GM12878 (cell line): Measurements from ENCODE around the gene AXDND1. TPM values are rescaled to one million over a fixed set of nuclear protein-coding genes. Genes with fewer than 3 reads are reported as not detected.

Source experiments
- ATAC-seq: fragments of 200-7000 bp; cut with Tn5 transposase; 3 replicates; pipeline ENCODE4 v1.9.1; 2020; ENCODE audit warnings: mild to moderate bottlenecking, moderate library complexity
- BruUV-seq: library from RNA; stranded (reverse); fragments of 400-500 nt; replicated peaks from 2 replicates; lab custom pipeline; 2021; lab: Mats Ljungman, UMichigan
- CTCF ChIA-PET: fragments of 300-600 bp; sonication (Branson Sonifier 250); formaldehyde crosslinking; extraction: SDS; loops from one replicate; lab custom pipeline; 2021; ENCODE audit warnings: inconsistent platforms; lab: Yijun Ruan, JAX
- POLR2A ChIA-PET: fragments of 350-600 bp; formaldehyde crosslinking; extraction: SDS; loops from one replicate; lab custom pipeline; 2021; ENCODE audit warnings: inconsistent platforms; lab: Charles Lee
- RAD21 ChIA-PET: fragments of 300-600 bp; sonication (Branson Sonifier 250); formaldehyde crosslinking; loops from one replicate; lab custom pipeline; 2023; ENCODE audit warnings: antibody characterized with exemption; ENCODE audit not compliant: unreplicated experiment; lab: Charles Lee
- SMC1A ChIA-PET: fragments of 300-600 bp; sonication (Branson Sonifier 250); formaldehyde crosslinking; loops from one replicate; lab custom pipeline; 2023; ENCODE audit not compliant: unreplicated experiment, uncharacterized antibody; lab: Charles Lee
- DNase-seq: peaks from one replicate; pipeline ENCODE4 v3.0.0-alpha.2; 2011; ENCODE audit warnings: low read depth, low spot score
- FAIRE-seq: peaks from 3 replicates; lab custom pipeline; 2011; peaks lifted over from hg19 to GRCh38; lab: Jason Lieb, UNC
- H2AFZ ChIP-seq: 2 replicates; pipeline ENCODE4 v1.6.0; 2011; ENCODE audit warnings: low read depth, low read length, control low read depth; ENCODE audit not compliant: control insufficient read depth
- H3K27ac ChIP-seq: 2 replicates; pipeline ENCODE4 v1.5.1; 2011; ENCODE audit warnings: control low read depth; ENCODE audit not compliant: control insufficient read depth, insufficient read depth
- H3K27me3 ChIP-seq, 2 experiments: replicated peaks in 1 of 2; 2 replicates each; pipeline versions ENCODE4 v1.6.0 to v1.6.1; 2011; ENCODE audit warnings: low read length in 1 of 2; ENCODE audit not compliant: control insufficient read depth in 2 of 2, insufficient read depth in 2 of 2
- H3K36me3 ChIP-seq, 2 experiments: 2 replicates each; pipeline ENCODE4 v1.5.1; 2011; ENCODE audit warnings: low read length in 1 of 2; ENCODE audit not compliant: control insufficient read depth in 2 of 2, insufficient read depth in 2 of 2
- H3K4me1 ChIP-seq: 2 replicates; pipeline ENCODE4 v1.6.1; 2011; ENCODE audit warnings: mild to moderate bottlenecking, low read length, moderate library complexity, mixed read lengths; ENCODE audit not compliant: control insufficient read depth, insufficient read depth
- H3K4me2 ChIP-seq: 2 replicates; pipeline ENCODE4 v1.6.0; 2011; ENCODE audit warnings: control low read depth; ENCODE audit not compliant: control insufficient read depth, insufficient read depth
- H3K4me3 ChIP-seq: fragments of 200-600 bp; sonication (generic); 2 replicates; pipeline ENCODE4 v1.5.1; 2016
- H3K79me2 ChIP-seq: 2 replicates; pipeline ENCODE4 v1.6.0; 2011; ENCODE audit warnings: low read length; ENCODE audit not compliant: control insufficient read depth, insufficient read depth
- H3K9ac ChIP-seq: 2 replicates; pipeline ENCODE4 v1.8.0; 2011; ENCODE audit warnings: low read length, control low read depth, mixed read lengths; ENCODE audit not compliant: control insufficient read depth, insufficient read depth
- H3K9me3 ChIP-seq: replicated peaks from 3 replicates; pipeline ENCODE4 v1.5.1; 2011; ENCODE audit warnings: mild to moderate bottlenecking, low read length; ENCODE audit not compliant: control insufficient read depth, insufficient read depth
- H4K20me1 ChIP-seq: 2 replicates; pipeline ENCODE4 v1.6.0; 2011; ENCODE audit not compliant: control insufficient read depth, insufficient read depth
- ASH2L ChIP-seq: fragments of 300-600, 200-600 bp; sonication (generic); IDR thresholded peaks from 2 replicates; pipeline ENCODE4 v1.6.1; 2017; ENCODE audit warnings: low read depth, mild to moderate bottlenecking, borderline replicate concordance
- ATF7 ChIP-seq: fragments of 450-650 bp; IDR thresholded peaks from 2 replicates; pipeline ENCODE4 v1.6.1; 2016; ENCODE audit warnings: low read depth, mild to moderate bottlenecking
- BCL11A ChIP-seq: IDR thresholded peaks from 2 replicates; pipeline ENCODE4 v1.6.1; 2011; ENCODE audit warnings: low read depth, low read length
- GATAD2B ChIP-seq: fragments of 450-650 bp; conservative IDR thresholded peaks from 2 replicates; pipeline ENCODE4 v1.6.1; 2017; ENCODE audit warnings: low read depth, mild to moderate bottlenecking, moderate library complexity
- HDGF ChIP-seq: fragments of 450-650 bp; IDR thresholded peaks from 2 replicates; pipeline ENCODE4 v1.6.1; 2016; ENCODE audit warnings: antibody characterized with exemption
- NFXL1 ChIP-seq: fragments of 450-650 bp; IDR thresholded peaks from 2 replicates; pipeline ENCODE4 v1.6.1; 2017; ENCODE audit warnings: antibody characterized with exemption, mild to moderate bottlenecking, borderline replicate concordance
- NR2F1 ChIP-seq: fragments of 450-650 bp; conservative IDR thresholded peaks from 2 replicates; pipeline ENCODE4 v1.6.1; 2017; ENCODE audit warnings: mild to moderate bottlenecking
- SUZ12 ChIP-seq: fragments of 200-600 bp; sonication (generic); IDR thresholded peaks from one replicate; pipeline ENCODE4 v1.6.1; 2018; ENCODE audit warnings: antibody characterized with exemption, mild to moderate bottlenecking; ENCODE audit not compliant: unreplicated experiment
- TBL1XR1 ChIP-seq: IDR thresholded peaks from 2 replicates; pipeline ENCODE4 v1.6.1; 2012; ENCODE audit warnings: low read depth, low read length, improper control_type of control experiment
- ZNF384 ChIP-seq: IDR thresholded peaks from 2 replicates; pipeline ENCODE4 v1.6.1; 2012; ENCODE audit warnings: low read depth, mild to moderate bottlenecking, low read length, improper control_type of control experiment, borderline replicate concordance
- WGBS: methylation state at CpG from one replicate; pipeline ENCODE4 v1.1.6; 2016; ENCODE audit warnings: low lambda C conversion rate; ENCODE audit not compliant: insufficient replicate concordance, insufficient coverage; ENCODE audit errors: missing lambda C conversion rate; 5-methylcytosine and 5-hydroxymethylcytosine counted together
- in situ Hi-C: fragments of 300-500 bp; cut with MboI; formaldehyde crosslinking; loops from 9 replicates; pipeline ENCODE4 v1.14.3; 2018; ENCODE audit warnings: mixed read lengths
- intact Hi-C: fragments of 100-400 bp; cut with micrococcal nuclease; formaldehyde crosslinking; loops from one replicate; pipeline ENCODE4 v1.14.2; 2022; ENCODE audit not compliant: unreplicated experiment
- polyA plus RNA-seq, 11 experiments: library from polyadenylated mRNA; depleted of rRNA in 4 of 11; unstranded in 6 of 11; stranded (reverse) in 5 of 11; fragments of >200 nt; fragmentation: Nextera tagmentation in 4 of 11; fragmentation: Illumina TruSeq in 1 of 11; extraction: Ambion mirVana in 4 of 11; extraction: Trizol in 1 of 11; gene quantifications; 1 replicate in 1 of 11; 2 replicates in 10 of 11; pipeline versions ENCODE4 v1.2.1 to v1.2.3, GENCODE V29; 2011 to 2016; ENCODE audit warnings: inconsistent platforms in 2 of 11, missing spikeins in 2 of 11, low read depth in 1 of 11
- small RNA-seq: library from RNA; depleted of rRNA; stranded (forward); fragments of <200 nt; gene quantifications from one replicate; pipeline ENCODE3, GENCODE V24; 2014
- total RNA-seq, 4 experiments: library from RNA; depleted of rRNA in 3 of 4; stranded (reverse); fragments of >200 nt in 3 of 4; fragmentation: Illumina TruSeq in 1 of 4; extraction: Trizol in 1 of 4; gene quantifications; 2 replicates each; pipeline versions ENCODE4 v1.2.1 to v1.2.3, GENCODE V29; 2013 to 2021
- TF ChIP-seq, protein P1 (sequence below): fragments of 450-650 bp; IDR thresholded peaks from 2 replicates; pipeline ENCODE4 v1.6.1; 2016; ENCODE audit warnings: mild to moderate bottlenecking
- TF ChIP-seq, protein P2 (sequence below): IDR thresholded peaks from 2 replicates; pipeline ENCODE4 v1.6.1; 2012; ENCODE audit warnings: low read length, inconsistent platforms

The AXDND1 gene
- total and polyA plus RNA-seq, 10 of the 15 experiments (the other 5 are each of a cell fraction or from before 2014, with no cell fraction given): 0.12 to 0.84 (median 0.42) TPM

DNA sequence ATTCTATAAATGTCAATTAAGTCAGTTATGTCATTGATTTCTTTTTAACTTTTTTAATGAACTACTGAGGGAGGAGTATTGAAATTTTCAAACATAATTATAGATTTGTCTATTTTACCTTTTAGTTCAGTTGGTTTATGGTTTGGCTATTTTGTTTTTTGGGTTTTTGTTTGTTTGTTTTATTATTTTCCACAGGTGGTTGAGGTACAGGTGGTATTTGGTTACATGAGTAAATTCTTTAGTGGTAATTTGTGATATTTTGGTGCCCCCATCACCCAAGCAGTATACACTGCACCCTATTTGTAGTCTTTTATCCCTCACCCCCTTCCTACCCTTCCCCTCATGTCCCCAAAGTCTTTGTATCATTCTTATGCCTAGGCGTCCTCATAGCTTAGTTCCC, 235.3 kb downstream of the AXDND1 start:
- RAD21 ChIA-PET: no interaction called here
- intact Hi-C loops (no loop called here), in situ Hi-C loops (no loop called here)
- POLR2A ChIA-PET: no interaction called here
- no TSS peak for BruUV-seq
- Histone ChIP-seq H3K4me2 (no peak overlapping the region), H3K4me1 (no peaks in the 10 kb centered on the region), H3K9ac (no peak overlapping the region), H3K79me2 (no peaks in the 10 kb centered on the region), H4K20me1 (no peaks in the 10 kb centered on the region), H3K9me3 (no peaks in the 10 kb centered on the region), H2AFZ (no peak overlapping the region), H3K27ac (no peak overlapping the region), H3K4me3 (no peak overlapping the region), H3K36me3 (no peaks in the 10 kb centered on the region), H3K27me3 (no peaks in the 10 kb centered on the region)
- SMC1A ChIA-PET: no interaction called here
- WGBS: 73% methylated on average over 1 of the region's 1 CpG
- CTCF ChIA-PET: interaction anchor here (0.6 kb wide), 1 partner anchor 783 kb away, joined by 4 read pairs; no protein-coding TSS in a partner anchor
- no peak for DNase-seq
- no peak for ATAC-seq
- TF ChIP-seq GATAD2B: no peak
- no peak for TF ChIP-seq NR2F1
- TF ChIP-seq BCL11A: no peak
- no peak for TF ChIP-seq SUZ12
- no peak for TF ChIP-seq ASH2L
- TF ChIP-seq NFXL1: no peak
- TF ChIP-seq, protein P1, sequence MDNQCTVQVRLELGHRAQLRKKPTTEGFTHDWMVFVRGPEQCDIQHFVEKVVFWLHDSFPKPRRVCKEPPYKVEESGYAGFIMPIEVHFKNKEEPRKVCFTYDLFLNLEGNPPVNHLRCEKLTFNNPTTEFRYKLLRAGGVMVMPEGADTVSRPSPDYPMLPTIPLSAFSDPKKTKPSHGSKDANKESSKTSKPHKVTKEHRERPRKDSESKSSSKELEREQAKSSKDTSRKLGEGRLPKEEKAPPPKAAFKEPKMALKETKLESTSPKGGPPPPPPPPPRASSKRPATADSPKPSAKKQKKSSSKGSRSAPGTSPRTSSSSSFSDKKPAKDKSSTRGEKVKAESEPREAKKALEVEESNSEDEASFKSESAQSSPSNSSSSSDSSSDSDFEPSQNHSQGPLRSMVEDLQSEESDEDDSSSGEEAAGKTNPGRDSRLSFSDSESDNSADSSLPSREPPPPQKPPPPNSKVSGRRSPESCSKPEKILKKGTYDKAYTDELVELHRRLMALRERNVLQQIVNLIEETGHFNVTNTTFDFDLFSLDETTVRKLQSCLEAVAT: no peak
- no peak for TF ChIP-seq TBL1XR1
- TF ChIP-seq HDGF: no peak
- TF ChIP-seq ATF7: no peak
- TF ChIP-seq ZNF384: no peak
- TF ChIP-seq, protein P2, sequence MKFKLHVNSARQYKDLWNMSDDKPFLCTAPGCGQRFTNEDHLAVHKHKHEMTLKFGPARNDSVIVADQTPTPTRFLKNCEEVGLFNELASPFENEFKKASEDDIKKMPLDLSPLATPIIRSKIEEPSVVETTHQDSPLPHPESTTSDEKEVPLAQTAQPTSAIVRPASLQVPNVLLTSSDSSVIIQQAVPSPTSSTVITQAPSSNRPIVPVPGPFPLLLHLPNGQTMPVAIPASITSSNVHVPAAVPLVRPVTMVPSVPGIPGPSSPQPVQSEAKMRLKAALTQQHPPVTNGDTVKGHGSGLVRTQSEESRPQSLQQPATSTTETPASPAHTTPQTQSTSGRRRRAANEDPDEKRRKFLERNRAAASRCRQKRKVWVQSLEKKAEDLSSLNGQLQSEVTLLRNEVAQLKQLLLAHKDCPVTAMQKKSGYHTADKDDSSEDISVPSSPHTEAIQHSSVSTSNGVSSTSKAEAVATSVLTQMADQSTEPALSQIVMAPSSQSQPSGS: no peak
- no peak for FAIRE-seq

Small RNA genes within 50 kb of the gene (small RNA-seq; reads per million reads assigned to genes)
- gene MEF2AP1 (not detected), gene RNU5F-2P (not detected)

Other genes with a start within 250 kb of the AXDND1 start
- 2.7 and 3.9 TPM in 2 replicates for gene ABL2, start 136.3 kb upstream of the AXDND1 start, total RNA-seq (2014; rRNA removed)
- gene ABL2, start 136.3 kb upstream of the AXDND1 start, total RNA-seq (2014; rRNA removed; fragmentation: Illumina TruSeq; extraction: Trizol): 4.8 and 5.9 TPM in 2 replicates
- gene ABL2, start 136.3 kb upstream of the AXDND1 start, total RNA-seq (2021): 8.3 and 9.4 TPM in 2 replicates
- 5.2 and 5.6 TPM in 2 replicates for gene ABL2, start 136.3 kb upstream of the AXDND1 start, polyA plus RNA-seq (2011; rRNA removed)
- gene ABL2, start 136.3 kb upstream of the AXDND1 start, polyA plus RNA-seq (2014; fragmentation: Illumina TruSeq; extraction: Trizol): 4.7 and 5.2 TPM in 2 replicates
- gene ABL2, start 136.3 kb upstream of the AXDND1 start, polyA plus RNA-seq (2014; fragmentation: Nextera tagmentation; extraction: Ambion mirVana): 1 to 10 TPM in 1 of 2 experiments, under 1 TPM in 1; 0.57 to 1.2 TPM
- gene ABL2, start 136.3 kb upstream of the AXDND1 start, polyA plus RNA-seq (2014; rRNA removed): 3.3 and 3.9 TPM in 2 replicates
- 1 to 10 TPM; 1.1 to 1.6 TPM for gene ABL2, start 136.3 kb upstream of the AXDND1 start, polyA plus RNA-seq (2016; fragmentation: Nextera tagmentation; extraction: Ambion mirVana)
- 12.9 and 13.5 TPM in 2 replicates for gene SOAT1, start 72.2 kb upstream of the AXDND1 start, total RNA-seq (2014; rRNA removed)
- 14.0 and 14.1 TPM in 2 replicates for gene SOAT1, start 72.2 kb upstream of the AXDND1 start, total RNA-seq (2014; rRNA removed; fragmentation: Illumina TruSeq; extraction: Trizol)
- 32.0 and 32.5 TPM in 2 replicates for gene SOAT1, start 72.2 kb upstream of the AXDND1 start, total RNA-seq (2021)
- gene SOAT1, start 72.2 kb upstream of the AXDND1 start, polyA plus RNA-seq (2011; rRNA removed): 68.5 and 80.1 TPM in 2 replicates
- 30.6 and 33.2 TPM in 2 replicates for gene SOAT1, start 72.2 kb upstream of the AXDND1 start, polyA plus RNA-seq (2014; fragmentation: Illumina TruSeq; extraction: Trizol)
- gene SOAT1, start 72.2 kb upstream of the AXDND1 start, polyA plus RNA-seq (2014; fragmentation: Nextera tagmentation; extraction: Ambion mirVana): 10 to 100 TPM in 1 of 2 experiments, 1 to 10 TPM in 1; 8.6 to 12.5 TPM
- 11.6 and 11.7 TPM in 2 replicates for gene SOAT1, start 72.2 kb upstream of the AXDND1 start, polyA plus RNA-seq (2014; rRNA removed)
- 10 to 100 TPM; 60.3 to 61.0 TPM for gene SOAT1, start 72.2 kb upstream of the AXDND1 start, polyA plus RNA-seq (2016; fragmentation: Nextera tagmentation; extraction: Ambion mirVana)
- not detected in 2 replicates for gene NPHS2, start 210.0 kb downstream of the AXDND1 start, total RNA-seq (2014; rRNA removed)
- not detected in 2 replicates for gene NPHS2, start 210.0 kb downstream of the AXDND1 start, total RNA-seq (2014; rRNA removed; fragmentation: Illumina TruSeq; extraction: Trizol)
- gene NPHS2, start 210.0 kb downstream of the AXDND1 start, total RNA-seq (2021): not detected in 2 replicates
- gene NPHS2, start 210.0 kb downstream of the AXDND1 start, polyA plus RNA-seq (2011; rRNA removed): not detected in 2 replicates
- gene NPHS2, start 210.0 kb downstream of the AXDND1 start, polyA plus RNA-seq (2014; fragmentation: Illumina TruSeq; extraction: Trizol): not detected in 2 replicates
- gene NPHS2, start 210.0 kb downstream of the AXDND1 start, polyA plus RNA-seq (2014; fragmentation: Nextera tagmentation; extraction: Ambion mirVana): not detected
- gene NPHS2, start 210.0 kb downstream of the AXDND1 start, polyA plus RNA-seq (2014; rRNA removed): not detected in 2 replicates
- gene NPHS2, start 210.0 kb downstream of the AXDND1 start, polyA plus RNA-seq (2016; fragmentation: Nextera tagmentation; extraction: Ambion mirVana): not detected
- gene TDRD5, start 225.9 kb downstream of the AXDND1 start, total RNA-seq (2014; rRNA removed): not detected in 2 replicates
- not detected in 2 replicates for gene TDRD5, start 225.9 kb downstream of the AXDND1 start, total RNA-seq (2014; rRNA removed; fragmentation: Illumina TruSeq; extraction: Trizol)
- not detected in 2 replicates for gene TDRD5, start 225.9 kb downstream of the AXDND1 start, total RNA-seq (2021)
- 0.01 TPM in 1 of 2 replicates, not detected in the other for gene TDRD5, start 225.9 kb downstream of the AXDND1 start, polyA plus RNA-seq (2011; rRNA removed)
- gene TDRD5, start 225.9 kb downstream of the AXDND1 start, polyA plus RNA-seq (2014; fragmentation: Illumina TruSeq; extraction: Trizol): not detected in 2 replicates
- gene TDRD5, start 225.9 kb downstream of the AXDND1 start, polyA plus RNA-seq (2014; fragmentation: Nextera tagmentation; extraction: Ambion mirVana): not detected
- not detected in 2 replicates for gene TDRD5, start 225.9 kb downstream of the AXDND1 start, polyA plus RNA-seq (2014; rRNA removed)
- not detected for gene TDRD5, start 225.9 kb downstream of the AXDND1 start, polyA plus RNA-seq (2016; fragmentation: Nextera tagmentation; extraction: Ambion mirVana)